IPS DF 6.9 (cell line): ENCODE results near the gene SPEM2.

Source experiments
- DNase-seq: peaks from one replicate; pipeline ENCODE4 v3.0.0-alpha.2; 2013; ENCODE audit warnings: low read depth, low spot score
- H3K27ac ChIP-seq: one replicate; pipeline ENCODE4 v1.5.1; 2013; ENCODE audit warnings: low read length, control low read depth
- H3K27me3 ChIP-seq: 2 replicates; pipeline ENCODE4 v1.6.1; 2013; ENCODE audit warnings: mild to moderate bottlenecking, low read length; ENCODE audit not compliant: control insufficient read depth, insufficient read depth
- H3K36me3 ChIP-seq: 2 replicates; pipeline ENCODE4 v1.6.1; 2013; ENCODE audit warnings: low read length; ENCODE audit not compliant: control insufficient read depth, insufficient read depth
- H3K4me1 ChIP-seq: 2 replicates; pipeline ENCODE4 v1.6.1; 2013; ENCODE audit warnings: low read length; ENCODE audit not compliant: control insufficient read depth, insufficient read depth
- H3K4me3 ChIP-seq: 2 replicates; pipeline ENCODE4 v1.5.1; 2013; ENCODE audit warnings: mild to moderate bottlenecking, low read length
- H3K9me3 ChIP-seq: 2 replicates; pipeline ENCODE4 v1.6.1; 2013; ENCODE audit warnings: low read length, inconsistent platforms; ENCODE audit not compliant: control insufficient read depth, insufficient read depth
- WGBS: extraction: QIAGEN DNeasy Blood & Tissue Kit; methylation state at CpG from one replicate; pipeline ENCODE4 v1.1.7; 2013; ENCODE audit warnings: mixed read lengths, missing lambda C conversion rate; ENCODE audit not compliant: insufficient read length, insufficient coverage; 5-methylcytosine and 5-hydroxymethylcytosine counted together

Gene SPEM2

GRCh38 chr17:7436556-7437368 is 11.3 kb downstream of the SPEM2 start:
- WGBS = no CpG with 5 or more reads among the region's 92 CpGs
- Histone ChIP-seq H3K27ac (no peak overlapping the region), H3K36me3 (no peaks in the 10 kb centered on the region), H3K4me3 (peak overlapping the region; percentile 65; the same call in 1 of the 2 replicates), H3K9me3 (no peaks in the 10 kb centered on the region), H3K27me3 (no peaks in the 10 kb centered on the region; the same call in 1 of the 2 replicates), H3K4me1 (no peaks in the 10 kb centered on the region)
- no peak for DNase-seq

GRCh38 chr17:7437369-7437863 is 12.0 kb downstream of the SPEM2 start:
- no peaks in the 10 kb centered on the region for H3K4me1 ChIP-seq
- no peaks in the 10 kb centered on the region for H3K9me3 ChIP-seq
- no peak overlapping the region for H3K27ac ChIP-seq
- no peaks in the 10 kb centered on the region for H3K36me3 ChIP-seq
- H3K27me3 ChIP-seq = no peaks in the 10 kb centered on the region; the same call in 1 of the 2 replicates
- no peak for DNase-seq
- no CpG with 5 or more reads among the region's 31 CpGs for WGBS
- H3K4me3 ChIP-seq = peak overlapping the region; percentile 65; the same call in 1 of the 2 replicates

GRCh38 chr17:7437950-7438614 is 12.7 kb downstream of the SPEM2 start:
- no peaks in the 10 kb centered on the region for H3K36me3 ChIP-seq
- DNase-seq = no peak
- peak overlapping the region; percentile 65; the same call in 1 of the 2 replicates for H3K4me3 ChIP-seq
- no peaks in the 10 kb centered on the region for H3K4me1 ChIP-seq
- WGBS = no CpG with 5 or more reads among the region's 48 CpGs
- H3K27ac ChIP-seq = no peak overlapping the region
- no peaks in the 10 kb centered on the region; the same call in 1 of the 2 replicates for H3K27me3 ChIP-seq
- H3K9me3 ChIP-seq = no peaks in the 10 kb centered on the region

- Histone ChIP-seq H3K4me1 (no peaks in the 10 kb centered on the region), H3K27ac (no peak overlapping the region), H3K4me3 (peak overlapping the region; percentile 65; the same call in 1 of the 2 replicates), H3K27me3 (no peaks in the 10 kb centered on the region; the same call in 1 of the 2 replicates), H3K9me3 (no peaks in the 10 kb centered on the region), H3K36me3 (no peaks in the 10 kb centered on the region)
- DNase-seq = no peak
- no CpG with 5 or more reads among the region's 11 CpGs for WGBS
These were observed 13.4 kb downstream of the SPEM2 start for GRCh38 chr17:7438656-7439460.

- no peak within 1 kb of the TSS for H3K27ac ChIP-seq
- no peaks in the 10 kb centered on the region for H3K36me3 ChIP-seq
- H3K4me3 ChIP-seq = peak within 1 kb of the TSS; percentile 65; the same call in 1 of the 2 replicates
- no peaks in the 10 kb centered on the region for H3K9me3 ChIP-seq
- DNase-seq = no peak
- H3K4me1 ChIP-seq = 0 out of 2 replicates have a peak, but pooled peaks cover 2% of the 10 kb centered on the region
- no peaks in the 10 kb centered on the region; the same call in 1 of the 2 replicates for H3K27me3 ChIP-seq
- WGBS = no CpG with 5 or more reads among the region's 50 CpGs
These were observed 14.2 kb downstream of the SPEM2 start, which contains the start of gene FGF11 for GRCh38 chr17:7439462-7440112. Gene FGF11 (plus strand): TSS chr17:7439512. CDS start chr17:7439621, 109 bp downstream.

- Histone ChIP-seq H3K4me3 (peak overlapping the region; percentile 57; the same call in 1 of the 2 replicates), H3K27ac (no peak overlapping the region), H3K9me3 (no peaks in the 10 kb centered on the region), H3K27me3 (no peaks in the 10 kb centered on the region; the same call in 1 of the 2 replicates), H3K4me1 (0 out of 2 replicates have a peak, but pooled peaks cover 3% of the 10 kb centered on the region), H3K36me3 (no peaks in the 10 kb centered on the region)
- DNase-seq = no peak
- WGBS = no CpG with 5 or more reads among the region's 46 CpGs
These were observed 14.9 kb downstream of the SPEM2 start for GRCh38 chr17:7440113-7440833.

GRCh38 chr17:7440834-7441195 is 15.4 kb downstream of the SPEM2 start:
- H3K9me3 ChIP-seq = no peaks in the 10 kb centered on the region
- no CpG with 5 or more reads among the region's 12 CpGs for WGBS
- H3K36me3 ChIP-seq = no peaks in the 10 kb centered on the region
- H3K4me1 ChIP-seq = 0 out of 2 replicates have a peak, but pooled peaks cover 3% of the 10 kb centered on the region
- DNase-seq = no peak
- H3K4me3 ChIP-seq = peak overlapping the region; percentile 57; the same call in 1 of the 2 replicates
- H3K27ac ChIP-seq = no peak overlapping the region
- no peaks in the 10 kb centered on the region; the same call in 1 of the 2 replicates for H3K27me3 ChIP-seq

- no peaks in the 10 kb centered on the region for H3K9me3 ChIP-seq
- H3K36me3 ChIP-seq = no peaks in the 10 kb centered on the region
- H3K27me3 ChIP-seq = no peaks in the 10 kb centered on the region; the same call in 1 of the 2 replicates
- no peak overlapping the region for H3K27ac ChIP-seq
- WGBS = no CpG with 5 or more reads among the region's 7 CpGs
- no peak for DNase-seq
- H3K4me1 ChIP-seq = 0 out of 2 replicates have a peak, but pooled peaks cover 3% of the 10 kb centered on the region
- H3K4me3 ChIP-seq = no peak overlapping the region
These were observed 15.8 kb downstream of the SPEM2 start for GRCh38 chr17:7441266-7441665.

- H3K27ac ChIP-seq = no peak overlapping the region
- no peaks in the 10 kb centered on the region for H3K36me3 ChIP-seq
- no CpG with 5 or more reads among the region's 2 CpGs for WGBS
These were observed 16.7 kb downstream of the SPEM2 start for GRCh38 chr17:7442142-7442541.

More at GRCh38 chr17:7442142-7442541, 16.7 kb downstream of the SPEM2 start:
- DNase-seq = no peak
- Histone ChIP-seq H3K9me3 (no peaks in the 10 kb centered on the region), H3K4me3 (no peak overlapping the region), H3K27me3 (no peaks in the 10 kb centered on the region; the same call in 1 of the 2 replicates), H3K4me1 (peaks cover 5% of the 10 kb centered on the region; the same call in 1 of the 2 replicates)
